ENCODE results near the gene ZNF260. TPM values are rescaled to one million over a fixed set of nuclear protein-coding genes. Genes with fewer than 3 reads are reported as not detected.

ZNF260 gene
- polyA plus RNA-seq, 2 of the 4 experiments (the other 2 are of a cell fraction), result 22.8 to 25.6 TPM

DNA sequence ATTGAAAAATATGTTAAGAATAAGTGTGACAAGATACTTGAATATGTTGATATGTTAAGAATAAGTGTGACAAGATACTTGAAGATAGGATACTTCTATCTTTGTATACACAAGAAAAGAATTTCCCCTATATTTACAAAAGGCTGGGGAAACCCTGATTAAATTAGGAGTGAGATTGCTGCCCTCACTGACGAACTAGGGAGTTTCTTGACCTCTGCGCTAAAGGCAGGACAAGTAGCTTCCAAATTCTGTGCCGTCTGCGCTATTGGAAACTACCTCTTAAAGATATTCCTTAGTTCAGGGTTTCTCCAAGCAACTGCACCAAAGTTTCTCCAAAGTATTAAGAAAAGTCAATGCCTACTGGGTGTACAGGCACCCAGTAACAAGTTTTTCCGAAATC lies 730 bp downstream of the ZNF260 start (continued):
- TF ChIP-seq, protein P1, sequence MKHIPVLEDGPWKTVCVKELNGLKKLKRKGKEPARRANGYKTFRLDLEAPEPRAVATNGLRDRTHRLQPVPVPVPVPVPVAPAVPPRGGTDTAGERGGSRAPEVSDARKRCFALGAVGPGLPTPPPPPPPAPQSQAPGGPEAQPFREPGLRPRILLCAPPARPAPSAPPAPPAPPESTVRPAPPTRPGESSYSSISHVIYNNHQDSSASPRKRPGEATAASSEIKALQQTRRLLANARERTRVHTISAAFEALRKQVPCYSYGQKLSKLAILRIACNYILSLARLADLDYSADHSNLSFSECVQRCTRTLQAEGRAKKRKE (CRISPR knock-in tag; IDR thresholded peaks at IDR 0.05; ENCODE audit: low read depth), result no peak
- TF ChIP-seq NFE2L2 (conservative IDR thresholded peaks at IDR 0.05; ENCODE audit: low read length), result no peak
- TF ChIP-seq ZC3H11A (IDR thresholded peaks at IDR 0.05), result no peak
- no peak for TF ChIP-seq RFX5 (IDR thresholded peaks at IDR 0.05)
- no peak for TF ChIP-seq NPAS2 (CRISPR knock-in tag; IDR thresholded peaks at IDR 0.05; ENCODE audit: borderline replicate concordance)

DNA sequence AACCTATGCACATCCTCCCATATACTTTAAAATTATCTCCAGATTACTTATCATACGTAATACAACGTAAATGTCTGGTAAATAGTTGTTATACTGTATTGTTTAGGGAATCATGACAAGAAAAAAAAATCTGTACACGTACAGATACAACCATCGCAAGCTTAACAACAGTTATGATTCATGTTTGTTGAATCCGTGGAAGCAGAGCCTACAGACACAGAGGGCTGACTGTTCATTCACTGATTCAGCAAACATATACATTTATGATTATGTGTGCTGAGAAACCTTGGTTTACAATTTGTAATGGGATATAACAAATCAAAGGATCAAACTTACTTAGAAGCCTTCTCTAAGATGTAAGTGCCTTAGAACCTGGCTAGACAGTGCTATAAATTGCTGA lies 1.5 kb downstream of the ZNF260 start:
- ChIA-PET POLR2A (no interaction called here), CTCF (interaction anchor here (1.1 to 1.6 kb wide), 3 partner anchors 11 to 399 kb away, joined by 3 read pairs; no protein-coding TSS in a partner anchor)
- TF ChIP-seq MYC (IDR thresholded peaks at IDR 0.05; ENCODE audit: borderline replicate concordance, low read length) (no peak), RAD21 (conservative IDR thresholded peaks at IDR 0.05 in 1 of 2, IDR thresholded peaks at IDR 0.05 in 1 of 2) (no peak), FOSB (CRISPR knock-in tag; IDR thresholded peaks at IDR 0.05) (no peak), JUN (IDR thresholded peaks at IDR 0.05) (no peak), BHLHE40 (IDR thresholded peaks at IDR 0.05; ENCODE audit: low read depth, low read length) (no peak), RCOR1 (IDR thresholded peaks at IDR 0.05; ENCODE audit: low read depth, low read length) (no peak), EHMT2 (IDR thresholded peaks at IDR 0.05; ENCODE audit: low read depth) (no peak), ZNF302 (CRISPR knock-in tag; IDR thresholded peaks at IDR 0.05) (no peak)
- TF ChIP-seq, protein P2, sequence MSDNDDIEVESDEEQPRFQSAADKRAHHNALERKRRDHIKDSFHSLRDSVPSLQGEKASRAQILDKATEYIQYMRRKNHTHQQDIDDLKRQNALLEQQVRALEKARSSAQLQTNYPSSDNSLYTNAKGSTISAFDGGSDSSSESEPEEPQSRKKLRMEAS (IDR thresholded peaks at IDR 0.05), result no peak
- TF ChIP-seq, protein P1 (CRISPR knock-in tag; IDR thresholded peaks at IDR 0.05; ENCODE audit: low read depth), result no peak
- TF ChIP-seq, protein P3, sequence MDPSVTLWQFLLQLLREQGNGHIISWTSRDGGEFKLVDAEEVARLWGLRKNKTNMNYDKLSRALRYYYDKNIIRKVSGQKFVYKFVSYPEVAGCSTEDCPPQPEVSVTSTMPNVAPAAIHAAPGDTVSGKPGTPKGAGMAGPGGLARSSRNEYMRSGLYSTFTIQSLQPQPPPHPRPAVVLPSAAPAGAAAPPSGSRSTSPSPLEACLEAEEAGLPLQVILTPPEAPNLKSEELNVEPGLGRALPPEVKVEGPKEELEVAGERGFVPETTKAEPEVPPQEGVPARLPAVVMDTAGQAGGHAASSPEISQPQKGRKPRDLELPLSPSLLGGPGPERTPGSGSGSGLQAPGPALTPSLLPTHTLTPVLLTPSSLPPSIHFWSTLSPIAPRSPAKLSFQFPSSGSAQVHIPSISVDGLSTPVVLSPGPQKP (IDR thresholded peaks at IDR 0.05; ENCODE audit: low read depth, low read length), result no peak
- Histone ChIP-seq H3K27ac (no peak overlapping the region), H3K4me1 (no peaks in the 10 kb centered on the region), H3K4me3 (no peak overlapping the region), H3K4me2 (no peak overlapping the region), H3K9me3 (peaks cover 86% of the 10 kb centered on the region)
- FAIRE-seq, result no peak
- DNase-seq (ENCODE audit: low read depth in 1 of 2, low spot score in 1 of 2), result no peak
- 74% methylated on average over 5 of the region's 5 CpGs for WGBS (ENCODE audit: missing lambda C conversion rate)
- no peak for ATAC-seq

DNA sequence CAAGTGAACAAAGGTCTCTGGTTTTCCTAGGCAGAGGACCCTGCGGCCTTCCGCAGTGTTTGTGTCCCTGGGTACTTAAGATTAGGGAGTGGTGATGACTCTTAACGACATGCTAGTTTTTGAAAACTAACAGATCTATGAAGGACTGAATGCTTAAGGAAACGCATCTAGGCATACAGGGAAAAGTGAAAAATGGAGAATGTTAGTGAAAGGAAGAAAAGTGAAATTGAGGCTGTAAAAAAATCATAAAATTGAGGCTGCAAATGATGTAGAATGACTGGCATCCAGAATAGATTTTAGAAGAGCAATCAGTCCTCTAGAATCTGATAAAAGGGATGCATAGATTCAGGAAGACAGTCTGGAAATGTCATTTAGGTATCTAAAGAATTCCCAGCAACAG lies 3.5 kb downstream of the ZNF260 start:
- POLR2A ChIA-PET, result no interaction called here
- H3K4me2 ChIP-seq, result no peak overlapping the region
- CTCF ChIA-PET, result no interaction called here
- H3K9me3 ChIP-seq, result peaks cover 87% of the 10 kb centered on the region
- H3K4me3 ChIP-seq, result no peak overlapping the region
- peak; percentile 76 for FAIRE-seq
- ATAC-seq, result no peak
- no peak overlapping the region for H3K27ac ChIP-seq
- 94% methylated on average over 4 of the region's 4 CpGs for WGBS (ENCODE audit: missing lambda C conversion rate)
- no peaks in the 10 kb centered on the region for H3K4me1 ChIP-seq
- DNase-seq (ENCODE audit: low read depth in 1 of 2, low spot score in 1 of 2), result no peak
- TF ChIP-seq NR3C1 (IDR thresholded peaks at IDR 0.05) (no peak), HEYL (CRISPR knock-in tag; IDR thresholded peaks at IDR 0.05) (no peak), PHF8 (IDR thresholded peaks at IDR 0.05; ENCODE audit: borderline replicate concordance, low read depth) (no peak), ZSCAN20 (CRISPR knock-in tag; IDR thresholded peaks at IDR 0.05) (no peak), KDM5A (IDR thresholded peaks at IDR 0.05) (no peak), HDAC2 (IDR thresholded peaks at IDR 0.05) (no peak), MYC (IDR thresholded peaks at IDR 0.05; ENCODE audit: borderline replicate concordance, low read length) (no peak), KDM1A (IDR thresholded peaks at IDR 0.05; ENCODE audit: low read depth) (no peak), NPAS2 (CRISPR knock-in tag; IDR thresholded peaks at IDR 0.05; ENCODE audit: borderline replicate concordance) (no peak), NFE2L2 (conservative IDR thresholded peaks at IDR 0.05; ENCODE audit: low read length) (no peak)
- TF ChIP-seq, protein P4, sequence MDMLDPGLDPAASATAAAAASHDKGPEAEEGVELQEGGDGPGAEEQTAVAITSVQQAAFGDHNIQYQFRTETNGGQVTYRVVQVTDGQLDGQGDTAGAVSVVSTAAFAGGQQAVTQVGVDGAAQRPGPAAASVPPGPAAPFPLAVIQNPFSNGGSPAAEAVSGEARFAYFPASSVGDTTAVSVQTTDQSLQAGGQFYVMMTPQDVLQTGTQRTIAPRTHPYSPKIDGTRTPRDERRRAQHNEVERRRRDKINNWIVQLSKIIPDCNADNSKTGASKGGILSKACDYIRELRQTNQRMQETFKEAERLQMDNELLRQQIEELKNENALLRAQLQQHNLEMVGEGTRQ (IDR thresholded peaks at IDR 0.05), result no peak
- TF ChIP-seq, protein P5, sequence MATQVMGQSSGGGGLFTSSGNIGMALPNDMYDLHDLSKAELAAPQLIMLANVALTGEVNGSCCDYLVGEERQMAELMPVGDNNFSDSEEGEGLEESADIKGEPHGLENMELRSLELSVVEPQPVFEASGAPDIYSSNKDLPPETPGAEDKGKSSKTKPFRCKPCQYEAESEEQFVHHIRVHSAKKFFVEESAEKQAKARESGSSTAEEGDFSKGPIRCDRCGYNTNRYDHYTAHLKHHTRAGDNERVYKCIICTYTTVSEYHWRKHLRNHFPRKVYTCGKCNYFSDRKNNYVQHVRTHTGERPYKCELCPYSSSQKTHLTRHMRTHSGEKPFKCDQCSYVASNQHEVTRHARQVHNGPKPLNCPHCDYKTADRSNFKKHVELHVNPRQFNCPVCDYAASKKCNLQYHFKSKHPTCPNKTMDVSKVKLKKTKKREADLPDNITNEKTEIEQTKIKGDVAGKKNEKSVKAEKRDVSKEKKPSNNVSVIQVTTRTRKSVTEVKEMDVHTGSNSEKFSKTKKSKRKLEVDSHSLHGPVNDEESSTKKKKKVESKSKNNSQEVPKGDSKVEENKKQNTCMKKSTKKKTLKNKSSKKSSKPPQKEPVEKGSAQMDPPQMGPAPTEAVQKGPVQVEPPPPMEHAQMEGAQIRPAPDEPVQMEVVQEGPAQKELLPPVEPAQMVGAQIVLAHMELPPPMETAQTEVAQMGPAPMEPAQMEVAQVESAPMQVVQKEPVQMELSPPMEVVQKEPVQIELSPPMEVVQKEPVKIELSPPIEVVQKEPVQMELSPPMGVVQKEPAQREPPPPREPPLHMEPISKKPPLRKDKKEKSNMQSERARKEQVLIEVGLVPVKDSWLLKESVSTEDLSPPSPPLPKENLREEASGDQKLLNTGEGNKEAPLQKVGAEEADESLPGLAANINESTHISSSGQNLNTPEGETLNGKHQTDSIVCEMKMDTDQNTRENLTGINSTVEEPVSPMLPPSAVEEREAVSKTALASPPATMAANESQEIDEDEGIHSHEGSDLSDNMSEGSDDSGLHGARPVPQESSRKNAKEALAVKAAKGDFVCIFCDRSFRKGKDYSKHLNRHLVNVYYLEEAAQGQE (IDR thresholded peaks at IDR 0.05), result no peak
- TF ChIP-seq, protein P6, sequence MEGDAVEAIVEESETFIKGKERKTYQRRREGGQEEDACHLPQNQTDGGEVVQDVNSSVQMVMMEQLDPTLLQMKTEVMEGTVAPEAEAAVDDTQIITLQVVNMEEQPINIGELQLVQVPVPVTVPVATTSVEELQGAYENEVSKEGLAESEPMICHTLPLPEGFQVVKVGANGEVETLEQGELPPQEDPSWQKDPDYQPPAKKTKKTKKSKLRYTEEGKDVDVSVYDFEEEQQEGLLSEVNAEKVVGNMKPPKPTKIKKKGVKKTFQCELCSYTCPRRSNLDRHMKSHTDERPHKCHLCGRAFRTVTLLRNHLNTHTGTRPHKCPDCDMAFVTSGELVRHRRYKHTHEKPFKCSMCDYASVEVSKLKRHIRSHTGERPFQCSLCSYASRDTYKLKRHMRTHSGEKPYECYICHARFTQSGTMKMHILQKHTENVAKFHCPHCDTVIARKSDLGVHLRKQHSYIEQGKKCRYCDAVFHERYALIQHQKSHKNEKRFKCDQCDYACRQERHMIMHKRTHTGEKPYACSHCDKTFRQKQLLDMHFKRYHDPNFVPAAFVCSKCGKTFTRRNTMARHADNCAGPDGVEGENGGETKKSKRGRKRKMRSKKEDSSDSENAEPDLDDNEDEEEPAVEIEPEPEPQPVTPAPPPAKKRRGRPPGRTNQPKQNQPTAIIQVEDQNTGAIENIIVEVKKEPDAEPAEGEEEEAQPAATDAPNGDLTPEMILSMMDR (IDR thresholded peaks at IDR 0.05), result no peak
- TF ChIP-seq, protein P1 (CRISPR knock-in tag; IDR thresholded peaks at IDR 0.05; ENCODE audit: low read depth), result no peak

Data from A549 (cell line).